Left lung (tissue), 14 donors: ENCODE results near the gene CNOT6L. TPM values are rescaled to one million over a fixed set of nuclear protein-coding genes. Genes with fewer than 3 reads are reported as not detected.
A peak's percentile ranks its signal among the peaks of the same experiment; 100 is the strongest.
"Not testable (repeated sequence)": the region's sequence is repeated elsewhere in the genome, so short reads cannot be mapped to it uniquely, and the experiment has no call there.

Experiments used
- ATAC-seq: fragments of 200-7000 bp; cut with Tn5 transposase; one replicate; pipeline ENCODE4 v1.9.1; 2020; ENCODE audit warnings: moderate library complexity
- DNase-seq, 4 donors: peaks; one replicate each; pipeline ENCODE4 v3.0.0-alpha.2; 2013 to 2020
- H3K27ac ChIP-seq, 2 donors: fragments of 200-600 bp; sonication (generic) in 1 of 2; one replicate each; pipeline versions ENCODE4 v1.5.0 to v1.8.0; 2020 to 2021
- H3K27me3 ChIP-seq, 2 donors: fragments of 200-600 bp; sonication (generic) in 1 of 2; one replicate each; pipeline versions ENCODE4 v1.5.0 to v1.8.0; 2020 to 2021
- H3K36me3 ChIP-seq, 2 donors: fragments of 200-600 bp; sonication (generic) in 1 of 2; one replicate each; pipeline versions ENCODE4 v1.5.0 to v1.8.0; 2020 to 2021
- H3K4me1 ChIP-seq, 2 donors: fragments of 200-600 bp; one replicate each; pipeline ENCODE4 v1.8.0; 2021
- H3K4me3 ChIP-seq, 2 donors: fragments of 200-600 bp; sonication (generic) in 1 of 2; one replicate each; pipeline versions ENCODE4 v1.5.0 to v1.8.0; 2020 to 2021; ENCODE audit warnings: mild to moderate bottlenecking in 1 of 2
- H3K9me3 ChIP-seq, 2 donors: fragments of 200-600 bp; sonication (generic) in 1 of 2; one replicate each; pipeline versions ENCODE4 v1.5.0 to v1.8.0; 2020 to 2021
- CTCF ChIP-seq, 2 donors: fragments of 200-600 bp; sonication (generic) in 1 of 2; IDR thresholded peaks; one replicate each; pipeline versions ENCODE4 v1.5.0 to v1.8.0; 2021; ENCODE audit warnings: antibody characterized with exemption in 2 of 2
- intact Hi-C, 2 donors: fragments of 100-400 bp; cut with DNase I; formaldehyde crosslinking; loops; one replicate each; pipeline versions ENCODE4 v1.11.2 to v1.14.2; 2022
- long read RNA-seq, 12 donors: library from polyadenylated mRNA in 2 of 12; unstranded in 2 of 12; transcript quantifications; one replicate each; pipeline ENCODE4 v2.0.0 and lab custom pipeline, GENCODE V29; 2019 to 2026
- polyA plus RNA-seq, 6 donors: library from polyadenylated mRNA; unstranded; fragments of 120-200 nt; gene quantifications; one replicate each; pipeline ENCODE4 v1.2.1, GENCODE V29; 2013; ENCODE audit not compliant: insufficient read length in 6 of 6
- total RNA-seq, 2 donors: library from RNA; stranded (reverse); fragmentation: NEBNext Ultra II Directional; extraction: Animal tissue kit (Norgen Biotek cat#: 25700); gene quantifications; one replicate each; pipeline ENCODE4 v1.2.1, GENCODE V29; 2021
- donor health status: DM: no; HTN: yes; CAD: no.
- donor health status: DM: no; HTN: no; CAD: no.

CNOT6L gene
- total RNA-seq, result 10 to 100 TPM; 35.9 to 43.5 TPM
- 10 to 100 TPM; 29.8 to 37.9 (median 32.4) TPM for polyA plus RNA-seq
- long read RNA-seq, donor 1, result 0 reads
- long read RNA-seq, donor 2, full-length matches to known transcripts, result 3 of 3 reads
- long read RNA-seq, donor 2, partial matches to known transcripts, result 0 of 3 reads
- long read RNA-seq, donor 2, other reads (novel, unspliced or antisense), result 0 of 3 reads
- long read RNA-seq, donor 3, partial matches to known transcripts, result 0 of 1 reads
- long read RNA-seq, donor 3, other reads (novel, unspliced or antisense), result 0 of 1 reads
- long read RNA-seq, donor 4, partial matches to known transcripts, result 1 of 1 reads
- long read RNA-seq, donor 4, other reads (novel, unspliced or antisense), result 0 of 1 reads
- long read RNA-seq, donor 5, full-length matches to known transcripts, result 2 of 2 reads
- long read RNA-seq, donor 5, partial matches to known transcripts, result 0 of 2 reads
- long read RNA-seq, donor 5, other reads (novel, unspliced or antisense), result 0 of 2 reads
- long read RNA-seq, donor 6, full-length matches to known transcripts, result 4 of 4 reads
- long read RNA-seq, donor 6, partial matches to known transcripts, result 0 of 4 reads
- long read RNA-seq, donor 6, other reads (novel, unspliced or antisense), result 0 of 4 reads
- long read RNA-seq, donor 7, partial matches to known transcripts, result 0 of 1 reads
- long read RNA-seq, donor 7, other reads (novel, unspliced or antisense), result 0 of 1 reads
- long read RNA-seq, donor 8, full-length matches to known transcripts, result 2 of 2 reads
- long read RNA-seq, donor 8, partial matches to known transcripts, result 0 of 2 reads
- long read RNA-seq, donor 8, other reads (novel, unspliced or antisense), result 0 of 2 reads
- long read RNA-seq, donor 9, result 0 reads
- long read RNA-seq, donor 10, partial matches to known transcripts, result 0 of 2 reads
- long read RNA-seq, donor 10, other reads (novel, unspliced or antisense), result 2 of 2 reads
- long read RNA-seq, donor 11, partial matches to known transcripts, result 0 of 2 reads
- long read RNA-seq, donor 11, other reads (novel, unspliced or antisense), result 0 of 2 reads
- long read RNA-seq, donor 12, partial matches to known transcripts, result 0 of 1 reads
- long read RNA-seq, donor 12, other reads (novel, unspliced or antisense), result 0 of 1 reads

- Histone ChIP-seq H3K27ac (peak within 1 kb of the TSS; percentile 98 to 99), H3K9me3 (no peaks in the 10 kb centered on the region), H3K36me3 (no peaks in the 10 kb centered on the region), H3K27me3 (no peaks in the 10 kb centered on the region), H3K4me1 (peaks cover 12 to 53% of the 10 kb centered on the region in 2 donors), H3K4me3 (peak within 1 kb of the TSS; percentile 67 to 88)
- intact Hi-C loops, result no loop called here
- DNase-seq, result peak; percentile 78 to 94 (median 84)
- ATAC-seq, result peak; percentile 76
- TF ChIP-seq CTCF (IDR thresholded peaks at IDR 0.05), result peak in 1 of 2 donors; percentile 7
Observed at GRCh38 chr4:77818602-77819403, at the start of gene CNOT6L. CNOT6L (minus strand) TSS chr4:77819368; CDS start chr4:77819308, 60 bp downstream.

GRCh38 chr4:77865259-77865658, 46.1 kb upstream of the CNOT6L start:
- H3K27ac ChIP-seq, result no peak overlapping the region
- H3K4me3 ChIP-seq, result no peak overlapping the region
- no peaks in the 10 kb centered on the region for H3K9me3 ChIP-seq
- ATAC-seq, result no peak
- H3K36me3 ChIP-seq, result no peaks in the 10 kb centered on the region
- TF ChIP-seq CTCF (IDR thresholded peaks at IDR 0.05), result no peak
- peaks cover 7 to 19% of the 10 kb centered on the region in 2 donors for H3K4me1 ChIP-seq
- no peak for DNase-seq
- no peaks in the 10 kb centered on the region for H3K27me3 ChIP-seq
- intact Hi-C loops, result no loop called here

- ATAC-seq, intact Hi-C loops, DNase-seq, H3K27me3 ChIP-seq, H3K9me3 ChIP-seq, H3K36me3 ChIP-seq: not testable (repeated sequence)
- H3K27ac ChIP-seq, result peak overlapping the region; percentile 99 to 100
- peaks cover 7 to 19% of the 10 kb centered on the region in 2 donors for H3K4me1 ChIP-seq
- H3K4me3 ChIP-seq, result peak overlapping the region; percentile 61 to 76
Observed at GRCh38 chr4:77863341-77863740, 44.2 kb upstream of the CNOT6L start.

GRCh38 chr4:77862478-77863216, 43.5 kb upstream of the CNOT6L start, which contains the start of gene MRPL1:
MRPL1 (plus strand) TSS chr4:77862830; CDS start chr4:77862849, 19 bp downstream.
- no peaks in the 10 kb centered on the region for H3K36me3 ChIP-seq
- TF ChIP-seq CTCF (IDR thresholded peaks at IDR 0.05), result no peak
- H3K4me3 ChIP-seq, result peak within 1 kb of the TSS; percentile 61 to 76
- no peaks in the 10 kb centered on the region for H3K9me3 ChIP-seq
- DNase-seq (peak; percentile 89 to 94 (median 91)), ATAC-seq (peak; percentile 97)
- H3K27ac ChIP-seq, result peak within 1 kb of the TSS; percentile 99 to 100
- intact Hi-C loops, result no loop called here
- peaks cover 7 to 20% of the 10 kb centered on the region in 2 donors for H3K4me1 ChIP-seq
- no peaks in the 10 kb centered on the region for H3K27me3 ChIP-seq
